SK-N-MC (cell line): ENCODE measurements around the gene MBOAT7.
"Not testable (repeated sequence)": the region's sequence is repeated elsewhere in the genome, so short reads cannot be mapped to it uniquely, and the experiment has no call there.

Source experiments
- DNase-seq: peaks from one replicate; pipeline ENCODE4 v3.0.0-alpha.2; 2011; ENCODE audit warnings: low read depth, low spot score
- H3K27ac ChIP-seq: fragments of 200-600 bp; sonication (generic); 2 replicates; pipeline ENCODE4 v1.5.1; 2016; ENCODE audit warnings: mixed run types
- H3K36me3 ChIP-seq: fragments of 200-600 bp; sonication (generic); 2 replicates; pipeline ENCODE4 v1.6.1; 2017; ENCODE audit warnings: antibody characterized with exemption, low read length, mixed read lengths; ENCODE audit not compliant: insufficient read depth
- H3K4me3 ChIP-seq: fragments of 200-600 bp; sonication (generic); 2 replicates; pipeline ENCODE4 v1.5.1; 2016
- H3K9ac ChIP-seq: fragments of 200-600 bp; sonication (generic); 2 replicates; pipeline ENCODE4 v1.8.0; 2017; ENCODE audit warnings: mixed run types, mixed read lengths; ENCODE audit not compliant: insufficient read length
- H3K9me3 ChIP-seq: fragments of 200-600 bp; sonication (generic); 2 replicates; pipeline ENCODE4 v1.6.1; 2017; ENCODE audit warnings: low read depth, mild to moderate bottlenecking, antibody characterized with exemption, low read length, moderate library complexity, mixed read lengths
- EZH2 ChIP-seq: fragments of 200-600 bp; sonication (generic); IDR thresholded peaks from one replicate; pipeline ENCODE4 v1.6.1; 2017; ENCODE audit warnings: antibody characterized with exemption
- FOXP2 ChIP-seq: optimal IDR thresholded peaks from 2 replicates; pipeline ENCODE3; 2011; ENCODE audit warnings: mild to moderate bottlenecking, moderate library complexity; ENCODE audit not compliant: insufficient read depth; ENCODE audit errors: extremely low read length, control extremely low read depth
- POLR2AphosphoS5 ChIP-seq: IDR thresholded peaks from 2 replicates; pipeline ENCODE4 v1.6.1; 2012; ENCODE audit warnings: mild to moderate bottlenecking, low read depth, low read length, borderline replicate concordance

Gene MBOAT7

DNA sequence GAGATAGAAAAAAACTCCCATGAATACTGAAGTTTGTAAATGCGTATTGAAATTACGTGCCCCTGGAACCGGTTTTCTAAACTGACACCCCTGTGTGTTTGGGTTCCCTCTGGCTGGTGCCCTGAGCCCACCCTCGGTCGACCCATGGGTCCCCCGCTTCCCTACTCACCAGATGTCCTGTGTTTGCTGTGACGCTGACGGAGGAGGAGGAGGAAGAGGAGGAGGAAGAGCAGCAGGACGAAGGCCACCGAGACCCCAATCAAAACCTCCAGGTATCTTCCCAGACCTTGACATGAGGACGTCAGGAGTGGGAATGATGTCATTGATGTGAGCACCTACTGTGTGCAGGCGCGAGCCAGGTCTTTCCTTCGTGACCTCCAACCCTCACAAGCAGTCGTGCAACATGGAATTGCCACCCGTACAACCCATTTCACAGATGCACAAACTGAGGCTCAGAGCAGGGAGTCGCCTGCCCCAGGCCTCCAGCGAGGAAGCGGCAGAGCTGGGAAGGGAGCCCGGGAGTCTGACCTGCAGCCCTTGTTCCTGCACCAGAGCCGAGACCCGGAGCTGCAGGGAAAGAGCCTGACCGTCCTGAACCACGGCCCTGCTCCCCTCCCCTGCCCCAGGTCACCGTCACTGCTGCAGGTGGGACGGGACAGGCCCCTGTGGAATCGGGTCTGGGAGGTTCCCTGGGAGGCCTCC lies 29.7 kb upstream of the MBOAT7 start:
- no peak overlapping the region for H3K9ac ChIP-seq
- H3K36me3 ChIP-seq = no peaks in the 10 kb centered on the region
- no peaks in the 10 kb centered on the region for H3K9me3 ChIP-seq
- H3K27ac ChIP-seq = no peak overlapping the region
- DNase-seq = no peak
- no peak for TF ChIP-seq POLR2AphosphoS5
- no peak overlapping the region for H3K4me3 ChIP-seq

DNA sequence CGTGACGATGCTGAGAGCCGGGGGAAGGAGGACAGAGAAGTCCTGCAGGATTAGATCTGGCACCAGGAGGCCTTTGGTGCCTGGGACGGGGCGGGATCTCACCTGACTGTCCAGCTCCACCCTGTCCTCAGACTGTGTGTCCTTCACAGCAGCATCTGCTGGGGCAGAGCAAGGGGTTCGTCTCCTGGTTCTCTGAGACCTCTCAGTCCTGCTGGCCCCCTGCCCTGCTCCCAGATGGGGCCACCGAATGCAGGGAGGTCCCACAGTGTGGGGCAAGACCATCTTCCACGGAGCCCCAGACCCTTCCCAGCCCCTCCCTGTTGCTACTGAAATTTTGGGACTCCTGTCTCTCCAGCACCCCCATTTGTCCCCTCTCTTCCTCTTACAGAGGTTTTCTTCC lies 28.9 kb upstream of the MBOAT7 start:
- H3K4me3 ChIP-seq = no peak overlapping the region
- no peaks in the 10 kb centered on the region for H3K36me3 ChIP-seq
- H3K9ac ChIP-seq = no peak overlapping the region
- no peaks in the 10 kb centered on the region for H3K9me3 ChIP-seq
- no peak overlapping the region for H3K27ac ChIP-seq
- TF ChIP-seq EZH2 = no peak
- TF ChIP-seq FOXP2 = no peak
- TF ChIP-seq POLR2AphosphoS5 = no peak
- no peak for DNase-seq

DNA sequence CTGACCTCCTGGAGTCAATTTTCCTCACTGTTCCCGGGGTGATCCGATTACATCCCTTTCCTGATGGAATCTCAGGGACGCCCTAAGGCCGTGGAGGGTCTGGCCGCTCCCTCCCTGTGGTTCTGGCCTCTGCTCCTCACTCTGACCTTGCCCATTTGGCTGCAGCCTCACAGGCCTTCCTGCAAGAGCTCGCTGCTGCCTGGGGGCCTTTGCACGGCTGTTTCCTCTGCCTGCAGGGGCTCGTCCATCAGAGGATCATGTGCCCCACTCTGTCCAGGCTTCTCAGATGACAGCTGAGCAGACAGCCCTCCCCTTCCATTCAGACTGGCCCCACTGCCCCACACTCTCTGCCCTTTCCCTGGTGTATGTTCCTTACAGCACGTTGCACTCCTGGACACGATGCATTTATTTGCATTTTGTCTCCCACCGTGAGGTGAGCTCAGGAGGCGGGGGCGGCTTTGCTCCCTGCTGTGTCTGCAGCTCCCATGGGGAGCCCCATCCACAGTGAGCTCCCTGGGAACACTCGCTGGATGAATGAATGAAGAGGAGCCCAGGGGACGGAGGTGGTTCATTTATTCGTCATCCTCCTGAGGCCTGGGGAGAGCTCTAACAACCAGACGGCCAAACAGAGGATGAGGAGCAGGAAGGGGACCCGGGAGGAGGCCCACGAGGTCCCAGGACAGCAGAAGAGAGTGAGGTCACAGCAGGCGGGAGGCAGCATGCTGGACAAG lies 28.3 kb upstream of the MBOAT7 start:
- H3K4me3 ChIP-seq, H3K36me3 ChIP-seq, H3K9me3 ChIP-seq, H3K9ac ChIP-seq, DNase-seq, H3K27ac ChIP-seq: not testable (repeated sequence)

DNA sequence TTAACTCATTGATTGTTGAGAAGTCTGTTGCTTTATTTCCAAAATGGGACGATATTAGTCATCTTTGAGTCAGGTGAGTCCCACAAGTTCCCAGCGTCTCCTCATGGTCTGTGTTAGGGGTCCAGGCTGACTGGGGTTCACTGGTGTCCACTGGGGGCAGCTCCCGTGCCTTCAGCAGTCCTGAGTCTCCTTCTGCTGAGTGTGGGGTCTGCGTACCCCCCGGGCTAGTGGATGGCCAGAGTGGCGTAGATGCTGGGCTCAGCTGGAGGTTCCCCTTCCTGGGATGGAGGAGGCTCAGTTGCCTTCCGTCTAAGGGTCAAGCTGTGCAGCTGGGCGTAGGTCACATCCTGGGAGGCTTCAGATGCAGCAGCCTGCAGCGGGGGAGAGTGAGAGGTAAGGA lies 27.5 kb upstream of the MBOAT7 start:
- TF ChIP-seq FOXP2 (no peak), EZH2 (no peak), POLR2AphosphoS5 (no peak)
- Histone ChIP-seq H3K4me3 (no peak overlapping the region), H3K9ac (no peak overlapping the region), H3K36me3 (no peaks in the 10 kb centered on the region), H3K9me3 (no peaks in the 10 kb centered on the region), H3K27ac (no peak overlapping the region)
- no peak for DNase-seq

DNA sequence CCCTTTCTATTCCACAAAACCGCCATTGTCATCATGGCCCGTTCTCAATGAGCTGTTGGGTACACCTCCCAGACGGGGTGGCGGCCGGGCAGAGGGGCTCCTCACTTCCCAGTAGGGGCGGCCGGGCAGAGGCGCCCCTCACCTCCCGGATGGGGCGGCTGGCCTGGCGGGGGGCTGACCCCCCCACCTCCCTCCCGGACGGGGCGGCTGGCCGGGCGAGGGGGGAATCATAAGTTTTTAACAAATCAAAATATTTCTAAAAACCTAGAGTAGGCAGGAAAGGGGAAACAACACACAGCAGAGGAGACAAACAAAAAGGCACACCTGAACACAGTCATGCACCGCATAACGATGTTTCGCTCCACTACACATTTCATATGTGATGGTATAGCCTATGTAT lies 25.4 kb upstream of the MBOAT7 start:
- not testable (repeated sequence) for H3K36me3 ChIP-seq, H3K9me3 ChIP-seq, H3K9ac ChIP-seq, DNase-seq, H3K27ac ChIP-seq, H3K4me3 ChIP-seq

DNA sequence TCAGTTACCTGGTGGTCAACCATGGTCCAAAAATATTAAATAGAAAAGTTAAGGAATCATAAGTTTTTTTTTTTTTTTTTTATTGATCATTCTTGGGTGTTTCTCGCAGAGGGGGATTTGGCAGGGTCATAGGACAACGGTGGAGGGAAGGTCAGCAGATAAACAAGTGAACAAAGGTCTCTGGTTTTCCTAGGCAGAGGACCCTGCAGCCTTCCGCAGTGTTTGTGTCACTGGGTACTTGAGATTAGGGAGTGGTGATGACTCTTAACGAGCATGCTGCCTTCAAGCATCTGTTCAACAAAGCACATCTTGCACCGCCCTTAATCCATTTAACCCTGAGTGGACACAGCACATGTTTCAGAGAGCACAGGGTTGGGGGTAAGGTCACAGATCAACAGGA lies 24.8 kb upstream of the MBOAT7 start:
- H3K36me3 ChIP-seq, DNase-seq, H3K27ac ChIP-seq, H3K9me3 ChIP-seq, H3K9ac ChIP-seq, H3K4me3 ChIP-seq: not testable (repeated sequence)

DNA sequence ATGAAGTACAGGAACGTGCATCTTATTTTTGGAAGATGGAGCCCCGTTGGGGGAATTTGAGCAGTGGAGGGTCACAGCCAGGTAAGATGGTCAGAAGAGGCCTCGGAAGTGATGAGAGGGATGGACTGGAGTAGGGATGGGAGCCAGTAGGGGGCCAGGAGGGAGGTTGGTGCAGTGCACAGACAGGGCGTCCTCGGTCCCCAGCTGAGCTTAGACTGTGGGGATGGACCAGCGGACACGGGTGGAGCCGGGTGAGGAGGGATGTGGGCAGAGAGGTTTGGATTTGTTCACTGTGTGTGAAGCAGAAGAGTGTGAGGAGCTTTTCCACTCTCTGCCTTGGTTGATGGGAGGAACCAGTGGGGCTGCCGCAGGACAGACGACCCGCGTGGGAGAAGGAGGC lies 21.9 kb upstream of the MBOAT7 start:
- TF ChIP-seq POLR2AphosphoS5 (no peak), EZH2 (no peak), FOXP2 (no peak)
- Histone ChIP-seq H3K9ac (no peak overlapping the region), H3K27ac (no peak overlapping the region), H3K36me3 (peaks cover 22% of the 10 kb centered on the region), H3K9me3 (no peaks in the 10 kb centered on the region), H3K4me3 (no peak overlapping the region)
- DNase-seq = no peak

DNA sequence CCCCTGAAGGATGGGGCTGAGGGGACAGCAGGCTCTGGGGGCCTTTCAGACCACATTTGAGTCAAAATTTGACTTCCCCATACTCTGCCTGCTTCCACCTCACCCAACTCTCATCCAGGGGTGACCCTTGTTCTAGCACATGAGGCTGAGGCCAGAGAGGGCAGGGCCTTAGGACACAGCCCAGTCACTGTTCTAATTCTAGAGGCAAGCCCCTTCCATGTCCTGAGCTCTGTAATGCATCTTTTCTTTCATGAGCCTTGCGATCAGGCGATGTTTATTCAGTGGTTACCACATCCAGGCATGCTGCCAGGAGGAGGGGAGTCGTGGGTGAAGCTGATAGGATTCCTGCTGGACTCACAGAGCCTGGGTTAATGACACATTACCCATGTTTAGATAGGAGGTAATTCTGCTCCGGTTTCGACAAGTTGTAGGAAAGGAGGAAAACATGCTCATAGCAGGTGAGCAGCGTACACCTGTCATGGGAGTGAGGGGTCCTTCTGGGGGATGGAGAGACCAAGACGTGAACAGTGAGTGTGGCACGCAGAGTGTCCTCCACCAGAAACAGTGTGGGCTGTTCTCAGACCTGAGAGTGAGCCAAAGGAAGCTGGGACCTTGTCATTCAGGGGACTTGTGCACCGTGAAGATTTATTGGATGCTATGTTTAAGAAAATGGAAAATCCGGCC lies 20.6 kb upstream of the MBOAT7 start:
- TF ChIP-seq FOXP2 (peak; percentile 40), POLR2AphosphoS5 (no peak; the same call in 1 of the 2 replicates), EZH2 (no peak)
- no peak for DNase-seq
- Histone ChIP-seq H3K9ac (no peak overlapping the region), H3K27ac (peak overlapping the region; percentile 12), H3K9me3 (no peaks in the 10 kb centered on the region), H3K4me3 (no peak overlapping the region), H3K36me3 (peaks cover 35% of the 10 kb centered on the region)
